ENCODE measurements around the gene P2RX1.

GRCh38 chr17:3895354-3895753 is 20.9 kb downstream of the P2RX1 start:
- no peak for TF ChIP-seq CTCF (IDR thresholded peaks at IDR 0.05)
- TF ChIP-seq POLR2A (IDR thresholded peaks at IDR 0.05): no peak
